HG02623 (cell line): Measurements from ENCODE around the gene CDKN1A.
"Not testable (repeated sequence)": the region's sequence is repeated elsewhere in the genome, so short reads cannot be mapped to it uniquely, and the experiment has no call there.

Experiments
- ATAC-seq: cut with Tn5 transposase; IDR thresholded peaks from one replicate; pipeline ENCODE4 v1.9.1; 2021; ENCODE audit warnings: moderate library complexity; ENCODE audit not compliant: unreplicated experiment

The CDKN1A gene

DNA sequence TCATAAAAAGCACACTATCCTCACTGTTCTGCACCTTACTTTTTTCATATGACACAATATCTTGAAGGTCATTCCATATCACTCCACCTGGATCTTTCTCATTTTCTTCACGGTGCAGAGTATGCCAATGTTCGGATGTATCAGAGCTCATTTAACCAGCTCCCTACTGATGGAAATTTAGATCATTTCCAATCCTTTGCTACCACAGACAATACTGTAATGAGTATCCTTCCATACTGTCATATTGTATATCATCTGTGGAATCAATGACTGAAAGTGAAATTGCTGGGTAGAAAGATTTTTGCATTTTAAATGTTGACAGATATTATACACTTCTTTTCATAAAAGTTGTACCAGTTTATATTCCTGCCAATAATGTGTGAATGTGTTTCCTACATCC is 16.9 kb downstream of the CDKN1A start:
- no peak for ATAC-seq

DNA sequence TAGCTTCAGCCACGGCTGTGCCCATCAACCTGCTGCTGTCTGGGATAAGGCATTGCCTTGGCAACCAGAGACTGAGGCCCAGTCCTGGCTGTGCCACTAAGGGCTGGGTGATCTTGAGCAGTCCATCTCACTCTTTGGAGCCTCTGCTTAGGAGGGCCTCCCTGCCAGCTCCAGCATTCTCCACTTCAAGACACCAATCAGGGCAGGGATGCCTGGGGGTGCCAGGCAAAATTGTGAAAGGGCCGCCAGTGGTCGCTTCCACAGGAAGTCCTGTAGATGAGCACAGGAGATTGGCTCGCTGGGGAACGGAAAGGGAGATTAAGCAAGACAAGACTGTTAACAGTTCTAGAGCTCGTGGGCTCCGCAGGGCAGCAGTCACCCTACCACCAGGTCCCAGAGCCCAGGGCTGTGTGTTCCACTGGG is 19.0 kb downstream of the CDKN1A start, which contains the start of gene RAB44:
RAB44 (plus strand) TSS at position 346 of the 423 bp plus-strand sequence. CDS start 6,410 bp downstream, outside the sequence.
- ATAC-seq, result no peak

DNA sequence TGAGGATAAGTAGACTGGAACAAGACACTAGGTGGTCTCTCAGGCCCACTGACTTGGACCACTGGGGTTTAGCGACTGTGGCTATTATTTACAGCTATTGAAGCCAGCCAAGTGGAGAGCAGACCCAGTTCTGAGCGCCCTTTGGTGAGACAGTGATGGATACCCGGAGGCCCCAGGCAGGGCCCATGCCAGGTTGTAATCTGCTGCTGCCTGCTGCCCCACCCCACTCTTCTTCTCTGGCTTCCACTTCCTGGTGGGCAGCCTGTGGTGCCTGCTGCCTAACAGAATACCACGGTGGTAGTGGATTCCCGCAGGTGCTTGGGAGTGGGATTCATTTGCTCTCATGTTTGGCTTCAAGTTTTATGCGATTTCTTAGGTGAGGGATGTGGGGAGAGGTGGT is 19.7 kb downstream of the CDKN1A start:
- no peak for ATAC-seq

DNA sequence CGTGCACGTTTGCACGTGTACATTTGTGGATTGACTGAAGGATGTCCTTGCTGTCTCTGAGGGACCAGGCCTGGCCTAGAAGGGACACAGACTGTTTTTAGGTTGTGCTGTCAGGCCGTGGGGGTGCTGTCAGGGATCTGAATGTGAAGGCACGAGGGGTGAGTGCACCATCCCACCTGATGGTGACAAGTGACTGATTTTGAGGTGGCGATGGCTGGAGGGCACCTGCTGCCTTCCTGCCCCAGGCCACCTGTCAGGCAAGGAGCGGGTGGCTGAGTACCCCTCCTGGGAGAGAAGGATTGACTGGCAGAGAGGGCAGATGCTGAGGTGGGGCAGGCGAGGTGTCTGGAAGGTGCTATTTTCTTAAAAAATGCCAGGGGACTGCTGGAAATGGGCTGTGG is 20.4 kb downstream of the CDKN1A start:
- no peak for ATAC-seq

DNA sequence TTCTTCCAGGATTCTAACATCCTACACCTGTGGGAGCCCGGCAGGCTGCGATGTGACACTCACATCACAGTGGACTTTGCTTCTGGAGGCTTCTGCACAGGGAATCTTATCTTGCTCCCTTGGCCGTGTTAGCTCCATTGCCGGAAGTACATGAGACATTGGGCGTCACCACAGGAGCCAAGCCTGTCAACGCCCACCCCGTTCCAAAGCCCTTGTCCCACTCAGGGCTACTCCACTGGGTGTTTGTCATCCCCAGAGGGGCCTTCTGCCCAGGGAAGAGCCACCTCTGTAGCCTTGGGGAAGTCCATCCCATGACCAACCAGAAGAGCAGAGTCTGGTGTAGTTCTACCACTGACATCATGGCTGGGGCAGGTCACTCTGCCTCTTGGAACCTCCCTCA is 20.8 kb downstream of the CDKN1A start:
- ATAC-seq, result no peak

DNA sequence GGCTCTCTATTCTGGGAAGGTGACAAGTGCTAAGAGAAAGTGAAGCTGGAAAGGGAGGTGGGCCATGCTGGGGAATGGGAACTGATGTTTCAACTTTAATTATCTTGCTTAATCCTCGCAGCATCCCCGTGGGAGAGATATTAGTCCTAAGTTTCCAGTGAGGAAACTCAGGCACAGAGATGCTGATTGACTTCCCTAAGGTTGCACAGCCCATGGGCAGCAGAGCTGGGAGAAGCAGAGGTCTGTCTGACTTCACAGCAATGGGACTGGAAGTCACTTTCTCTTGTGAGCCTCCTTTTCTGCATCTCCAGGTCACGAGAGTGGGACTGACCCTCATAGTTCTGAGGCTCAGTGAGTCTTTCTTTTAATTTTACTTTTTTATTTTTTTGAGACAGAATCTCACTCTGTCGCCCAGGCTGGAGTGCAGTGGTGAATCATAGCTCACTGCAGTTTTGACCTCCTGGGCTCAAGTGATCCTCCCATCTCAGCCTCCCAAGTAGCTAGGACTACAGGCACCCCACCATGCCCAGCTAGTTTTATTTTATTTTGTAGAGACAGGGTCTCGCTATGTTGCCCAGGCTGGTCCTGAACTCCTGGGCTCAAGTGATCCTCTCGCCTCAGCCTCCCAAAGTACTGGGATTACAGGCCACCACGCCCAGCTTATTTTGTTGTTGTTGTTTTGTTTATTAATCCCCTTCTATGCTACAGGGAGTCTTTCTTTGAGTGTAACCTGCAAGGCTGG is 21.7 kb downstream of the CDKN1A start:
- no peak for ATAC-seq

DNA sequence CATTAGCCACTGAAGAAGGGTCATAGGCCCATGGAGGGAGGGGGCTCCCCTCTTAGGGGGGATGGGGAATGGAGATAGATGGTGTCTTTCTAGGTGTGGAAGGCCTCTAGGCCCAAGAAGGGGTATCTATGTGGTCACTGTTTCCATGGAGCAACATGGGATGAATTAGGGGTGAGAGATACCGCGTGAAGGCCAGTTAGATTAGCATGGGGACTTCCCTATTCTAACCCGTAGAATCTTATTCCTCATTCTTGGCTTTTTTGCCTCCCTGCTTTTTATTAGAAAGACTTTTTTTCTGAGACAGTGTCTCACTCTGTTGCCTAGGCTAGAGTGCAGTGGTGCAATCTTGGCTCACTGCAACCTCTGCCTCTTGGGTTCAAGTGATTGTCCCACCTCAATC is 22.3 kb downstream of the CDKN1A start:
- no peak for ATAC-seq

DNA sequence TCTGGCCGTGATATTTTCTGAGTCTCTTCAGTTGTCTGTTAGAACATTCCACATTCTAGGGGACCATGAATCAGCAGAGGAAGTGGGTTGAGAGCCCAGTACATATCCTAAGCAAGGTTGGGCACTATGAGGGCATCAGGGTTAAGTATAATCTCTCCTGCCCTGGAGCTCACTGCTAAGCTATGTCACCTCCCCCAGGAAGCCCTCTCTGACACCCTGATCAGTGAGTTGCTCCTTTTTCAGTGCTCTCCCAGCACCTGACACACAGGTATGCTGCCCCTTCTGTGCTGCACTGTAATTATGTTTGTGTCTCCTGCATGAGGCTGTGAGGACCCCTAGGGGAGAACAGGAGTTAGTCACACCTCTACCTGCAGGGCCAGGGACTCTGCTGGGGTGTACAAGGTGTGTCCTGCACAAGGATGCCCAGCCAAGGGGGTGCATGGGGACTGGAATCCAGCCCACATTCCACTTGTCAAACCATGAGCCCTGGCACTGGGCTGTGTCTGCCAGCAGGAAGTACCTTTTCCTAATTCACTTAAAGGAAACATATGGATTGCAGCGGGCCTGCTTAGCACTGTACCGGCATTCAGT is 23.0 kb downstream of the CDKN1A start:
- ATAC-seq, result no peak

DNA sequence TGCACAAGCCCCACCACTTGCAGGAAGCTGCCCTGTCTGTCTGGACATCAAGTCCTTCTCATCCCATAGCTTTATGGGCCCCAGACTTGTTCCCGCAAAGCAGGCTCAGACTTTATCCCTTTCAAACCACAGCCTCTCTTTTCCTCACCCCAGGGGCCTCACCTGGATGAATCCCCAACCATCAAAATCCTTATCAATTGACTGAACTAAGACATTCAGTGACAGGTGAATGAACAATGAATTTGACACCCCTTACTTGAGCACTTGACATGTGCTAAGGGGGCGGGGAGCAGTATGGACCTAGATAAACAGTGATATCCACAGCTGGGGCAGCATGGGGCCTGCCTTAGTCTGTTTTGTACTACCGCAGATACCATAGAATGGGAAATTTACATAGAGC is 24.1 kb downstream of the CDKN1A start:
- ATAC-seq, result no peak

DNA sequence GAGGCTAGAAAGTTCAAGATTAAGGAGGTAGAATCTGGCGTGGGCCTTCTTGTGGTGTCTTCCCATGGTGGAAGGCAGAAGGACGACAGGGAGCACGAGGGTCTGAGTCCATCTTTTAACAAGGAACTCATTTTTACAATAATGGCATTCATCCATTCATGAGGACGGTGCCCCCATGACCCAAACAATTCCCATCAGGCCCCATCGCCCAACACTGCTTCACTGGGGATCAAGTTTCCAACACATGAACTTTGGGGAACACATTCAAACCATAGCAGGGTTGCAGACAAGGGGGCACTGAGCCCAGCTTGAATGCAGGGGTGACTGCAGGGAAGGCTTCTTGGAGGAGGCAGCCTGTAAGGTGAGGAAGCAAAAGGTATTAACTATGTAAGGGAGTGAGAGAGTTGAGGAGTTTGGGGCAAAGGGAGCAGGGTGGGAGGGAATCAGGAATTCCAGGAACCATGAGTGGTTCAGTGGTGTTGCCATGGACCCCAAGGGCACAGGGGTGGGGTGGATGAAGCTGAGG is 24.6 kb downstream of the CDKN1A start:
- no peak for ATAC-seq

DNA sequence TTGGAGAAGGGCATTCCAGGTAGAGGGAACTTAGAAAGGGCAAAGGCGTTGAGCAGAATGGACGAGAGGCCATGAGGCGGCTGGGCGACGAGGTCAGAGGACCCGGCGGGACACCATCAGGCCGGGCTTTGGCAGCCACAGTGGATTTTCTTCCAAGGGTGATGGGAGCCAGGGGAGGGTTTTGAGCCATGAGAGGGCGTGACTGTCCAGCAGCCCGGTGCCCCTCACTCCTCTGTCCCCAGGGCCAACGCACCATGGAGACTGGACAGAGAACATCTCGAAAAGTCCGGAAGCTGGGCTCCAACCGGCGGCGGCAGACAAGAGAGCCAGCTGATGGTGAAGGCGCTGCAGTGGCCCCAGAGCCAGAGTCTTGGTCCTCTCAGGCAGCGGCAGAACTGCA is 25.5 kb downstream of the CDKN1A start:
- no peak for ATAC-seq

DNA sequence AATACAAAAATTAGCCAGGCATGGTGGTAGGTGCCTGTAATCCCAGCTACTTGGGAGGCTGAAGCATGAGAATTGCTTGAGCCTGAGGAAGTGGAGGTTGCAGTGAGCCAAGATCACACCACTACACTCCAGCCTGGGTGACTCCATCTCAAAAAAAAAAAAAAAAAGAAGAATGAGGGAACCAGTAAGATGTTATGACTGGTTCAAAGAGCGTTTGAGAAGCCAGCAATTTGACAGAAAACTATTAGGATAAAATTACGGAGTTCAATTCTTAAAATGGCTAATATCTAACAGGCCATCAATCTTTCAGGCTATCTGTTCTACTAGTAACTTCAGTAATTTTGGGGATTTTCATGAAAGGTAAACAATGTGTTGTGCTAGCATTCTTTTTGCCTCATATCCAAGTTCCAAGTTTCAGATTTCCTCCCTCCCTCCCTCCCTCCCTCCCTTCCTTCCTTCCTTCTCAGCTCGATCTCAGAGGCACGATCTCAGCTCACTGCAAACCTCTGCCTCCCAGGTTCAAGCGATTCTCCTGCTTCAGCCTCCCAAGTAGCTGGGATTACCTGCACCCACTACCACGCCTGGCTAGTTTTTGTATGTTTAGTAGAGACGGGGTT is 26.6 kb downstream of the CDKN1A start:
- not testable (repeated sequence) for ATAC-seq

DNA sequence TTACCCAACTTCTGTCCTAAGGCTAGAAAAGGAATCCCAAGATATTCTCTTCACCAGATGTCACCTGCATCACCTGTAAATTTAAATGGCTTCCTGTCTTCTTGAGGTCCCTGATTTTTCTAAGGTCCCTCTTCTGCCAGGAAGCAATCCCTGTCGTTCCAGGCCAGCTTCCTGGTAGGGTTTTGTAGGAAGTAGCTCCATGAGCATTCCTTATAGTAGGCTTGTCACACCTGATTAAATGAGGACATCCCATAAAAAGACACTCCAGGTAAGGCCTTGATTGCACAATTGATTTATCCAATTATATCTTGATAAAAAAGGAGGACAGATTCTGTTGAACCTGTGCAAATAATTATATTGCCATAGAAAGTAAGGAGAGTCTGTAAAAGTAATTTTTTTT is 27.8 kb downstream of the CDKN1A start:
- ATAC-seq, result no peak

DNA sequence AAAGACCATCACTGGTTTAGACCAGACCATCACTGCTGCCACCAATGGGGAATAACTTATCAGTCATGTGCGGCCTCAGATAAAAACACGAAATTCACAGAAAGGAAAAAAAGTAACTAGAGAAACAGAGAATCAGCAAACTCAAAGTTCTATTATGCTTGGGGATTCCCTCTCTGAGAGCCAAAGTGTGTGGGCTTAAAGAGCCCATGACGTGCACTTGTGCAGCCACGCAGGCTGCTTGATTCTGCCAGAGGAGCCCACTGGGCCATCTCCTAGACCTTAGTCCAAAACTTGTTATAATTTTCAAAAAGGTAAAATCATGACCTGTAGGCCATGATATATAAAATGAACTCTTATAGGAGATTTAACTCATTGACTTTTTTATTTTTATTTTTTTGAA is 34.3 kb downstream of the CDKN1A start:
- ATAC-seq, result no peak

DNA sequence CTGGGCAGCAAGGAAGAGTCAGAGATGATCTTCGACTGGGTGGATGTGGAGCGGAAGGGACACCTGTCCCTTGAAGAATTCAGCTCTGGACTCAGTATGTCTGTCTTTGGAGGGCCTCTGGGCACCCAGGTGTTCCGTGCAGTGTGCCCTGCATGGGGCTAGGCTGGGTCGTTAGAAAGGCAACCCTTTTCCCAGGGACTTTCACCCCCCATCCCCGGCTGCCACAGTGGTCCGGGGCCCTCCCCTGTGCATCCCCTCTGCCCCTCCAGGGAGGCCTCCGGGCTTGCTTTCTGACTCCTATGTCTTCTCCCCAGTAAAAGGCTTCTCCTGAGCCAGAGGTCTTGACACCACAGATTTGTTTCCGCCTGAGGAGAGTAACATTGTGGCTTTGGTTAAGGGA is 35.3 kb downstream of the CDKN1A start:
- ATAC-seq, result no peak

DNA sequence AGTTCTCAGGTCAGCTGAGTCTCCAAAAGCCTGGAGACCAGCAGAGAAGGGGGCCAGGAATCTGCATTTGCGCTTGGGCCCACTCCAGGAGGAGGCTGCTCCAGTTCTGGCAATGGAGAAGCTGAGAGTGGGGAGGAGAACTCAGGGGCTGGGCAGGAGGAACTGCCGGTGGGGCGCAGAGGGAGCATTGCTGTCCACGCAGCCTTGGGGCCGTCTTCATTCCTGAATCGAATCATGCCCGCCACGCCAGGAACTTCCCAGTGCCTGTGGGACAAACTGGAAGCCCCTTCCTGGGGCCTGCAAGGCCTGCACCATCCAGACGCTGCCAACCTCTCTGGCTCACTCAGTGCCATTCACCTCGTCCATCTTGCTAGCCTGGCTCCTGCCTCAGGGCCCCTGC is 36.0 kb downstream of the CDKN1A start:
- ATAC-seq, result no peak

DNA sequence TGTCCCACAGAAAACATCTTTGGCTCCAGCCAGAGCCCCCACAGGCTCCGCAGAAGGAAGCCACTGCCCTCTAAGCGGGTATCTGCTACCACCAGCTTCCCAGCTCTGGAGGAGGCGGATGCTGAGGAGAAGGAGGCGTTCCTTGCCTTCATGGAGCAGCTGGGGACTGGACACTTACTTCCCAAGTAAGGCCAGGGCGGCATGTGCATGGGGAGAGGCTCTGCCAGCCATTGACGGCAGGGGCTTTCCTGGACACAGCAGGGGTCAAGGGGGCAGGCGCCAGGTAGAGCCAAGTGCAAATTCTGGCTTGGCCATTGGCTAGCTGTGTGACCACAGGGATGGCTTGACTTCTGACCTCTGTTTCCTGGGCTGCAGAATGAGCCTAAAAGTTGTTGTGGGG is 37.0 kb downstream of the CDKN1A start:
- no peak for ATAC-seq

DNA sequence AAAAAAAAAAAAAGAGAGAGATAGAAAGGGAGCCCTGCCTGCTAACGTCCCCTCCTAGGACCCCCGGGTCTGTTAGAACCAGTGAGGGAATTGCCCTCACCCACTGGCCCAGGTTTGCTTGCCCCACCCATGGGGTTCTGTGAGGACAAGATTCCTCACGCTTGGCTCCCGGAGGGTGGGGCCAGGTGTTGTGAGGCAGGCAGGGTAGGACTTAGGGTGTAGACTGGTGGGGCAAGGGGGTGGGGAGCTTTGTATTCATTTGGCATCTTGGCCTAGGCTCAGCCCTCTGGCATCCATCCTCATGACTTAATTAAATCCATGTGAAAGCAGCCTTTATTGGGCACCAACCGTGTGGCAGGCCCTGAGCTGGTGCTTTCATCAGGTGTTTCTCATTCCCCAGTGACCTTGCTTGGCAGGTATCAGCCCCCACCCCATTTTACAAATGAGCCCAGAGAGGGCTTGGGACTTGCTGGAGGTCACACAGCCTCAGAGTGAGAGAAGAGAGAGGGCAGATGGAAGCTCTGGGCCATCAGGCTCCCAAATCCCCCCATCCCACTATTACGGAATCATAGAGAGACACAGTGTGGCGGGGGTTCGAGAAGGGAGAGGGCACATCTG is 38.1 kb downstream of the CDKN1A start:
- ATAC-seq, result no peak

DNA sequence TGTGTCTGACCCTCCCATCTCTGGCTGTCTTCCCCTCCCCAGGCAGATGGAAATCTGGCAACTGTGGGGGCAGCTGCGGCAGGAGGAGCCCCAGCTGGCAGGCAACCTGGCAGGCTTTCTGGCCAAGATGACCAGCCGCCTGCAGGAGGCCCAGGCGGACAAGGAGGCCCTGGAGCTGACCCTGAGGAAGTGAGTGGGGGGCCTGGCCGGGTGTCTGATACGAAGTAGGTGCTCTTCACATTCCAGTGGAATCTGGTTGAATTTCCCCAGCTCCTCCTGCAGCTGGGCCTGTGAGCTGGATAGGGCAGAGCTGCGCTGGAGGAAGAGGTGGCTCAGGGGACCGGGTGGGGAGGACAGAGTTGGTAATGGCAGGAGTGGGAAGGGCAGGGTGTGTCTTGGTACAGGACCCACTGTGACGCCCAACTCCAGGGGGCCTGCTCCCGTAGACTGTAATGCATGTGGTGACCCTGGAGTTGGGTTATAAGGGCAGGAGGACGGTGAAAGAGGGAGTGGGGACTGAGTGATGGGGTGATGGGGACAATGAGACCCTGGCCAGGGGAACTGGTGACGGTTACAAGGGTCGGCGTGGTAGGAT is 38.8 kb downstream of the CDKN1A start:
- no peak for ATAC-seq

DNA sequence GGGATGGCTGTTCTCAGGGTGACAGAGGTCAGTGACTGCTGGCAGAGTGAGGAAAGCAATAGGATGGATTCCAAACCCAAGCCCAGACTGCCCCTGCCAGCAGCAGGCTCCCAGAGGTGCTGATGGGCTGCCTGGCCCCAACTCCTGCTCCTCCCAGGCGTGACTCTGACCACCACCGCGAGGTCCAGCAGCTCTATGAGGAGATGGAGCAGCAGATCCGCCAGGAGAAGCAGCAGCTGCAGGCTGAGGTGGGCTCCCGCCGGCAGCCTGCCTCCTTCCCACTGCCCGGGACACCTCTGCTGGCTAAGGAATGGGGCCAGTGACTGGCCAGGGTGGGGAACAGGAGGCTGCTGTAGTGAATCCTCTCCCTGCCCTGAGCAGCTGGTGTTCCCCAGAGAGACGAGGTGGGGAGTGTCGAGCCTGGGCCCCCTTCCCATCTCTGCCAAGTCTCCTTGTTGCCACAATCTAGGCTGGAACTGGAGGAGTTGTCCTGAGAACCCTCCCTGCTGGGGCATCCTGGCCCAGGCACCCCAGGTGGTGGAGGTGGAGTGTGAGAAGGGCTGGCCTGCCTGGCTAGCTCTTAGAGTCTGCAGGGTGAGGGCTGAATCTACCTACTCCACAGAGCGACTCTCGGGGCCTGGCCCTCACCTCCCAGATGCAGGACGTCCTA is 39.5 kb downstream of the CDKN1A start:
- no peak for ATAC-seq

DNA sequence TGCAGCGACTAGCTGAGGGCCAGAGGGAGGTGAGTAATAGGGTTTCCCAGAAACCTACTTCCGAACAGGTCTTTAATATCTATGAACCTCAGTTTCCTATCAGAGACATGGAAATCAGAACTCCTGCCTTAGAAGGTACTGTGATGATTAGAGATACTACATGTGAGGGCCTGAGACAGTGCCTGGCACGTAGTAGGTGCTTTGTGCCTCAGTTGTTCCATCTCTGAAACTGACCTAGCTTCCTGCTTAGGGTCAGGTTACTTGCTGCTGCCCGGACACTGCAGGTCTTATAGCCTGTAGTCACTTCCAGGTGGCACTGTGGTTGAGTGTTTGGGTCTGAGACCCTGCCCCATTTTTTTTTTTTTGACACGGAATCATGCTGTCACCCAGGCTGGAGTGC is 40.0 kb downstream of the CDKN1A start:
- no peak for ATAC-seq
